ENCODE results near the gene THAP5. TPM values are rescaled to one million over a fixed set of nuclear protein-coding genes. Genes with fewer than 3 reads are reported as not detected.

The THAP5 gene
- polyA plus RNA-seq, 1 of the 3 experiments (the other 2 are of a cell fraction), result 4.2 TPM

GRCh38 chr7:108586274-108586710 lies 16.8 kb upstream of the THAP5 start:
- H3K9ac ChIP-seq, result no peak overlapping the region
- POLR2A ChIA-PET, result no interaction called here
- H3K27me3 ChIP-seq (ENCODE audit: insufficient read depth), result no peaks in the 10 kb centered on the region
- WGBS (ENCODE audit: low lambda C conversion rate), result 39% methylated on average over 2 of the region's 3 CpGs
- no peaks in the 10 kb centered on the region for H3K9me2 ChIP-seq
- H3K27ac ChIP-seq (ENCODE audit: low read depth in 2 of 2, low read length in 1 of 2), result no peak overlapping the region
- H3K4me2 ChIP-seq, result no peak overlapping the region
- H3K79me2 ChIP-seq (ENCODE audit: insufficient read depth), result no peaks in the 10 kb centered on the region
- peaks cover 0 to 2% of the 10 kb centered on the region in 2 experiments; a peak in 2 of 4 replicates for H3K4me1 ChIP-seq (ENCODE audit: control insufficient read depth in 1 of 2, insufficient read depth in 2 of 2, low read depth in 1 of 2, low read length in 1 of 2)
- H3K36me3 ChIP-seq (replicated peaks in 1 of 2; ENCODE audit: control insufficient read depth in 1 of 2, insufficient read depth in 2 of 2, low read length in 1 of 2), result no peaks in the 10 kb centered on the region
- no peak overlapping the region for H3K4me3 ChIP-seq (ENCODE audit: low read depth in 2 of 2, low read length in 1 of 2)
- H4K20me1 ChIP-seq (ENCODE audit: insufficient read depth), result no peaks in the 10 kb centered on the region
- H3K9me3 ChIP-seq, result no peaks in the 10 kb centered on the region
- CTCF ChIA-PET, result no interaction called here
- H2AFZ ChIP-seq (ENCODE audit: low read depth), result no peak overlapping the region
- no peaks in the 10 kb centered on the region for H3F3A ChIP-seq (replicated peaks; ENCODE audit: insufficient read depth)
- no peak for TF ChIP-seq TCF12 (IDR thresholded peaks at IDR 0.05)
- TF ChIP-seq IRF3 (IDR thresholded peaks at IDR 0.05; ENCODE audit: low read depth, low read length), result no peak
- no peak for TF ChIP-seq MXI1 (IDR thresholded peaks at IDR 0.05; ENCODE audit: low read depth, low read length)
- TF ChIP-seq FOXJ3 (CRISPR knock-in tag; IDR thresholded peaks at IDR 0.05), result no peak
- TF ChIP-seq ELF1 (IDR thresholded peaks at IDR 0.05), result no peak
- DNase-seq, result no peak

- H3K9me2 ChIP-seq, result no peaks in the 10 kb centered on the region
- no peak overlapping the region for H3K27ac ChIP-seq (ENCODE audit: low read depth in 2 of 2, low read length in 1 of 2)
- no peaks in the 10 kb centered on the region for H3K36me3 ChIP-seq (replicated peaks in 1 of 2; ENCODE audit: control insufficient read depth in 1 of 2, insufficient read depth in 2 of 2, low read length in 1 of 2)
- no peaks in the 10 kb centered on the region for H3K27me3 ChIP-seq (ENCODE audit: insufficient read depth)
- H3K4me1 ChIP-seq (ENCODE audit: control insufficient read depth in 1 of 2, insufficient read depth in 2 of 2, low read depth in 1 of 2, low read length in 1 of 2), result peaks cover 0 to 2% of the 10 kb centered on the region in 2 experiments; a peak in 2 of 4 replicates
- no peak for TF ChIP-seq IRF3 (IDR thresholded peaks at IDR 0.05; ENCODE audit: low read depth, low read length)
- no peak for TF ChIP-seq RAD21 (IDR thresholded peaks at IDR 0.05; ENCODE audit: low read length)
- no peak for TF ChIP-seq MAX (IDR thresholded peaks at IDR 0.05; ENCODE audit: low read depth)
- TF ChIP-seq MXI1 (IDR thresholded peaks at IDR 0.05; ENCODE audit: low read depth, low read length), result no peak
- TF ChIP-seq GATA2 (CRISPR knock-in tag; IDR thresholded peaks at IDR 0.05), result no peak
- TF ChIP-seq TEAD4 (IDR thresholded peaks at IDR 0.05; ENCODE audit: borderline replicate concordance, insufficient read depth), result no peak
- TF ChIP-seq TAF1 (IDR thresholded peaks at IDR 0.05; ENCODE audit: borderline replicate concordance, low read depth, low read length), result no peak
- no peak for TF ChIP-seq SMC3 (IDR thresholded peaks at IDR 0.05; ENCODE audit: low read depth, low read length)
- TF ChIP-seq RXRA (IDR thresholded peaks at IDR 0.05; ENCODE audit: borderline replicate concordance, low read depth), result no peak
- no peak overlapping the region for H3K4me2 ChIP-seq
- no peak overlapping the region for H2AFZ ChIP-seq (ENCODE audit: low read depth)
- 77% methylated on average over 2 of the region's 2 CpGs for WGBS (ENCODE audit: low lambda C conversion rate)
- H3K9ac ChIP-seq, result no peak overlapping the region
- H3K79me2 ChIP-seq (ENCODE audit: insufficient read depth), result no peaks in the 10 kb centered on the region
- no peaks in the 10 kb centered on the region for H3F3A ChIP-seq (replicated peaks; ENCODE audit: insufficient read depth)
- ChIA-PET POLR2A (no interaction called here), CTCF (no interaction called here)
- no peaks in the 10 kb centered on the region for H3K9me3 ChIP-seq
- no peak for DNase-seq
- H3K4me3 ChIP-seq (ENCODE audit: low read depth in 2 of 2, low read length in 1 of 2), result no peak overlapping the region
- H4K20me1 ChIP-seq (ENCODE audit: insufficient read depth), result no peaks in the 10 kb centered on the region
Measured at GRCh38 chr7:108585843-108586242, 16.3 kb upstream of the THAP5 start.
